Vagina (tissue), 2 donors: ENCODE results near the gene CBFB.

Source experiments
- POLR2A ChIP-seq, 2 donors: fragments of 450-650 bp; IDR thresholded peaks; one replicate each; pipeline ENCODE4 v1.6.1; 2017; ENCODE audit warnings: antibody characterized with exemption in 2 of 2, mild to moderate bottlenecking in 2 of 2, moderate library complexity in 2 of 2
- POLR2AphosphoS5 ChIP-seq, 2 donors: sonication (generic); formaldehyde crosslinking; IDR thresholded peaks; one replicate each; pipeline ENCODE4 v1.9.0; 2017; ENCODE audit warnings: antibody characterized with exemption in 2 of 2, mild to moderate bottlenecking in 2 of 2, low read depth in 1 of 2; ENCODE audit not compliant: insufficient read depth in 1 of 2
- TF ChIP-seq, protein P1 (sequence below), 3 experiments: fragments of 450-650 bp in 2 of 3; fragments of 200-600 bp in 1 of 3; sonication (generic) in 1 of 3; IDR thresholded peaks; one replicate each; pipeline ENCODE4 v1.5.1; 2017 to 2019; ENCODE audit warnings: antibody characterized with exemption in 3 of 3, mild to moderate bottlenecking in 2 of 3, moderate library complexity in 2 of 3

DNA sequence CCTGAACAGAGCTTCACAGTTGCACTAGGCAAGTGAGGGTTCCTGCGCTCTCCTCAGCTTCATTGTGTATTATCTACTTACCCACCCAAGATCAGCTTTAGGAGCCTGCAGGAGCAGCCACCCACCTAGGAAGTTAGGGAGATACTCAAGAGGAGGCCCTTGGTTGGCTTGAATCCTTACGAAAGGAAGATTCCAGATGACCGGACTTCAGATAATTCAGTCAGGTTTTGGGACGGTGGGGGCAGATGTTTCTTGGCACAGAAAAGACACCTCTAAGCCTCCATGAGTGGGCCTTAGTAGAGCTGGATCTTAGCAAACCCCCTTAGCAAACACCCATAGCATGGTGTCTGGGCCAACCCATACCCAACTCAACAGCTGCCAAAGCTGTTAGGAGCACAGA lies 2.4 kb upstream of the CBFB start:
- TF ChIP-seq POLR2A (IDR thresholded peaks at IDR 0.05): no peak
- TF ChIP-seq, protein P1, sequence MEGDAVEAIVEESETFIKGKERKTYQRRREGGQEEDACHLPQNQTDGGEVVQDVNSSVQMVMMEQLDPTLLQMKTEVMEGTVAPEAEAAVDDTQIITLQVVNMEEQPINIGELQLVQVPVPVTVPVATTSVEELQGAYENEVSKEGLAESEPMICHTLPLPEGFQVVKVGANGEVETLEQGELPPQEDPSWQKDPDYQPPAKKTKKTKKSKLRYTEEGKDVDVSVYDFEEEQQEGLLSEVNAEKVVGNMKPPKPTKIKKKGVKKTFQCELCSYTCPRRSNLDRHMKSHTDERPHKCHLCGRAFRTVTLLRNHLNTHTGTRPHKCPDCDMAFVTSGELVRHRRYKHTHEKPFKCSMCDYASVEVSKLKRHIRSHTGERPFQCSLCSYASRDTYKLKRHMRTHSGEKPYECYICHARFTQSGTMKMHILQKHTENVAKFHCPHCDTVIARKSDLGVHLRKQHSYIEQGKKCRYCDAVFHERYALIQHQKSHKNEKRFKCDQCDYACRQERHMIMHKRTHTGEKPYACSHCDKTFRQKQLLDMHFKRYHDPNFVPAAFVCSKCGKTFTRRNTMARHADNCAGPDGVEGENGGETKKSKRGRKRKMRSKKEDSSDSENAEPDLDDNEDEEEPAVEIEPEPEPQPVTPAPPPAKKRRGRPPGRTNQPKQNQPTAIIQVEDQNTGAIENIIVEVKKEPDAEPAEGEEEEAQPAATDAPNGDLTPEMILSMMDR (IDR thresholded peaks at IDR 0.05): no peak
- TF ChIP-seq POLR2AphosphoS5 (IDR thresholded peaks at IDR 0.05; ENCODE audit: insufficient read depth in 1 of 2, low read depth in 1 of 2): no peak
